ENCODE measurements around the gene CFAP45. TPM values are rescaled to one million over a fixed set of nuclear protein-coding genes. Genes with fewer than 3 reads are reported as not detected.

Gene CFAP45
- total and polyA plus RNA-seq, 8 donors: 0.16 to 1.5 (median 0.44) TPM; not detected in 2

- Histone ChIP-seq H3K36me3 (no peaks in the 10 kb centered on the region), H3K9me3 (no peaks in the 10 kb centered on the region), H3K27me3 (no peaks in the 10 kb centered on the region), H3K4me3 (no peak overlapping the region), H3K4me1 (no peaks in the 10 kb centered on the region), H3K27ac (no peak overlapping the region)
- ATAC-seq (peak; percentile 48 to 84 (median 82)), DNase-seq (peak in 4 of 6 donors; percentile 32 to 66 (median 40)), FAIRE-seq (no peak)
- intact Hi-C loops (cut with DNase I): no loop called here
- WGBS, 2 donors: 31% methylated on average over 3 of the region's 3 CpGs
- peak in 2 of 4 donors; percentile 27 to 41 for TF ChIP-seq CTCF (IDR thresholded peaks at IDR 0.05)
These were observed 70.7 kb downstream of the CFAP45 start for GRCh38 chr1:159829273-159829634.

GRCh38 chr1:159828581-159829272, 71.2 kb downstream of the CFAP45 start:
- no peak for TF ChIP-seq CTCF (IDR thresholded peaks at IDR 0.05)
- FAIRE-seq: no peak
- 80 to 89% methylated on average over 11 of the region's 11 CpGs for WGBS, 2 donors
- Histone ChIP-seq H3K27ac (no peak overlapping the region), H3K4me3 (no peak overlapping the region), H3K4me1 (no peaks in the 10 kb centered on the region), H3K9me3 (no peaks in the 10 kb centered on the region), H3K27me3 (no peaks in the 10 kb centered on the region), H3K36me3 (no peaks in the 10 kb centered on the region)
- DNase-seq: no peak
- peak in 1 of 4 donors; percentile 15 for ATAC-seq
- intact Hi-C loops (cut with DNase I): no loop called here

GRCh38 chr1:159828176-159828575, 71.8 kb downstream of the CFAP45 start:
- no peaks in the 10 kb centered on the region for H3K36me3 ChIP-seq
- H3K9me3 ChIP-seq: no peaks in the 10 kb centered on the region
- no peak for ATAC-seq
- FAIRE-seq: no peak
- H3K4me3 ChIP-seq: no peak overlapping the region
- H3K27me3 ChIP-seq: no peaks in the 10 kb centered on the region
- no peak for DNase-seq
- TF ChIP-seq CTCF (IDR thresholded peaks at IDR 0.05): no peak
- H3K4me1 ChIP-seq: no peaks in the 10 kb centered on the region
- intact Hi-C loops (cut with DNase I): no loop called here
- 71 to 85% methylated on average over 3 of the region's 3 CpGs for WGBS, 2 donors
- no peak overlapping the region for H3K27ac ChIP-seq

GRCh38 chr1:159827549-159827948, 72.4 kb downstream of the CFAP45 start:
- Histone ChIP-seq H3K36me3 (no peaks in the 10 kb centered on the region), H3K27me3 (no peaks in the 10 kb centered on the region), H3K4me3 (peak overlapping the region in 1 of 4 donors; percentile 12), H3K27ac (no peak overlapping the region), H3K9me3 (no peaks in the 10 kb centered on the region), H3K4me1 (no peaks in the 10 kb centered on the region)
- no peak for TF ChIP-seq CTCF (IDR thresholded peaks at IDR 0.05)
- intact Hi-C loops (cut with DNase I): no loop called here
- DNase-seq (no peak), ATAC-seq (no peak), FAIRE-seq (no peak)
- 76 to 90% methylated on average over 3 of the region's 3 CpGs for WGBS, 2 donors

GRCh38 chr1:159827102-159827490, 72.9 kb downstream of the CFAP45 start:
- H3K27me3 ChIP-seq: no peaks in the 10 kb centered on the region
- WGBS, 2 donors: 68 to 78% methylated on average over 6 of the region's 6 CpGs
- TF ChIP-seq CTCF (IDR thresholded peaks at IDR 0.05): no peak
- no peaks in the 10 kb centered on the region for H3K9me3 ChIP-seq
- ATAC-seq: no peak
- no peaks in the 10 kb centered on the region for H3K4me1 ChIP-seq
- no peak for FAIRE-seq
- no peaks in the 10 kb centered on the region for H3K36me3 ChIP-seq
- peak overlapping the region in 1 of 4 donors; percentile 34 for H3K27ac ChIP-seq
- intact Hi-C loops (cut with DNase I): no loop called here
- peak overlapping the region in 1 of 4 donors; percentile 12 for H3K4me3 ChIP-seq
- no peak for DNase-seq
